Pancreas (tissue), 10 donors: ENCODE measurements around the gene EPHA10. TPM values are rescaled to one million over a fixed set of nuclear protein-coding genes. Genes with fewer than 3 reads are reported as not detected.
A peak's percentile ranks its signal among the peaks of the same experiment; 100 is the strongest.

Experiments used
- ATAC-seq, 4 donors: fragments of 200-7000 bp; cut with Tn5 transposase; one replicate each; pipeline versions ENCODE4 v1.8.0 to v1.9.1; 2020; ENCODE audit warnings: mild to moderate bottlenecking in 4 of 4, moderate library complexity in 4 of 4
- DNase-seq, 6 donors: peaks; one replicate each; pipeline ENCODE4 v3.0.0-alpha.2; 2020
- FAIRE-seq: peaks from 2 replicates; lab custom pipeline; 2012; peaks lifted over from hg19 to GRCh38; lab: Jason Lieb, UNC
- H3K27ac ChIP-seq, 4 donors: fragments of 200-600 bp; sonication (generic); 1 replicate in 3 of 4; 2 replicates in 1 of 4; pipeline versions ENCODE4 v1.5.0 to v1.8.0; 2020
- H3K27me3 ChIP-seq, 4 donors: fragments of 200-600 bp; one replicate each; pipeline ENCODE4 v1.8.0; 2021
- H3K36me3 ChIP-seq, 3 donors: fragments of 200-600 bp; sonication (generic) in 1 of 3; one replicate each; pipeline versions ENCODE4 v1.5.0 to v1.8.0; 2020 to 2021
- H3K4me1 ChIP-seq, 3 donors: fragments of 200-600 bp; one replicate each; pipeline ENCODE4 v1.8.0; 2021
- H3K4me3 ChIP-seq, 4 donors: fragments of 200-600 bp; sonication (generic) in 2 of 4; one replicate each; pipeline versions ENCODE4 v1.5.0 to v1.8.0; 2020 to 2021
- H3K9me3 ChIP-seq, 4 donors: fragments of 200-600 bp; one replicate each; pipeline ENCODE4 v1.8.0; 2021
- WGBS, 2 donors: extraction: QIAGEN DNeasy Blood & Tissue Kit; methylation state at CpG; one replicate each; pipeline ENCODE4 v1.1.7; 2013; 5-methylcytosine and 5-hydroxymethylcytosine counted together
- intact Hi-C, 3 donors: fragments of 100-400 bp; cut with DNase I; formaldehyde crosslinking; loops; one replicate each; pipeline versions ENCODE4 v1.11.1 to v1.14.2; 2022
- polyA plus RNA-seq, 2 donors: library from polyadenylated mRNA; stranded (reverse); fragments of 200-250 nt; gene quantifications; one replicate each; pipeline ENCODE4 v1.2.3, GENCODE V29; 2013
- total RNA-seq, 6 donors: library from RNA; stranded (reverse); fragmentation: NEBNext Ultra II Directional in 4 of 6; extraction: Animal tissue kit (Norgen Biotek cat#: 25700) in 4 of 6; gene quantifications; one replicate each; pipeline versions ENCODE4 v1.2.1 to v1.2.4, GENCODE V29; 2021 to 2023
- TF ChIP-seq, protein P1 (sequence below), 4 donors: fragments of 200-600 bp; sonication (generic) in 3 of 4; IDR thresholded peaks; one replicate each; pipeline versions ENCODE4 v1.5.0 to v1.8.0; 2021; ENCODE audit warnings: antibody characterized with exemption in 4 of 4
- donor health status: healthy with polysubstance abuse.
- donor health status: DM: no; HTN: no; CAD: no; lungs with moderate emphysema.
- donor health status: DM: no; HTN: no; CAD: no.
- donor health status: control.
- donor health status: control.
- donor health status: Bipolar disorder and iron deficiency.
- donor health status: DM: yes; HTN: yes; CAD: no.
- donor health status: DM: no; HTN: no; CAD: no.
- donor health status: DM: no; HTN: no; CAD: no.
- donor health status: DM: yes; HTN: yes; CAD: no.

Gene EPHA10
- total and polyA plus RNA-seq, 8 donors, result 1.7 to 3.8 (median 2.2) TPM

DNA sequence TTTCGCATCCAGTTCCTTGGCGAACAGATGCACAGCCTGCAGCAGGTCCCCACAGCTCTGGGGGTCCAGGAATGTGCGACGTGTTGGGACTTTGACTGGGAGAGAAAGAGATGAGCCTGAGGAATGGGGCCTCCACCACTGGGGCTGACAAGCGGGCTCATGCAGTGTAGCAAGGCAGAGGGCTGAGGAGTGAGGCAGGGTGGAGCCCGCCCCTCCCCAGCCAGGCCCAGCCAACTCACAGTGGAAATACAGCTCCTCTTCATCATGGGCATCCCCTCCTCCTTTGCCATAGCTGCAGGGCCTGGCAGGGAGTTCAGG, 41.9 kb downstream of the EPHA10 start:
- FAIRE-seq (no peak), DNase-seq (no peak), ATAC-seq (no peak)
- no peaks in the 10 kb centered on the region for H3K9me3 ChIP-seq
- WGBS, 2 donors, result 81 to 89% methylated on average over 6 of the region's 6 CpGs
- intact Hi-C loops, result no loop called here
- H3K27me3 ChIP-seq, result no peaks in the 10 kb centered on the region
- no peaks in the 10 kb centered on the region for H3K36me3 ChIP-seq
- TF ChIP-seq, protein P1, sequence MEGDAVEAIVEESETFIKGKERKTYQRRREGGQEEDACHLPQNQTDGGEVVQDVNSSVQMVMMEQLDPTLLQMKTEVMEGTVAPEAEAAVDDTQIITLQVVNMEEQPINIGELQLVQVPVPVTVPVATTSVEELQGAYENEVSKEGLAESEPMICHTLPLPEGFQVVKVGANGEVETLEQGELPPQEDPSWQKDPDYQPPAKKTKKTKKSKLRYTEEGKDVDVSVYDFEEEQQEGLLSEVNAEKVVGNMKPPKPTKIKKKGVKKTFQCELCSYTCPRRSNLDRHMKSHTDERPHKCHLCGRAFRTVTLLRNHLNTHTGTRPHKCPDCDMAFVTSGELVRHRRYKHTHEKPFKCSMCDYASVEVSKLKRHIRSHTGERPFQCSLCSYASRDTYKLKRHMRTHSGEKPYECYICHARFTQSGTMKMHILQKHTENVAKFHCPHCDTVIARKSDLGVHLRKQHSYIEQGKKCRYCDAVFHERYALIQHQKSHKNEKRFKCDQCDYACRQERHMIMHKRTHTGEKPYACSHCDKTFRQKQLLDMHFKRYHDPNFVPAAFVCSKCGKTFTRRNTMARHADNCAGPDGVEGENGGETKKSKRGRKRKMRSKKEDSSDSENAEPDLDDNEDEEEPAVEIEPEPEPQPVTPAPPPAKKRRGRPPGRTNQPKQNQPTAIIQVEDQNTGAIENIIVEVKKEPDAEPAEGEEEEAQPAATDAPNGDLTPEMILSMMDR (IDR thresholded peaks at IDR 0.05), result no peak
- H3K27ac ChIP-seq, result no peak overlapping the region
- no peak overlapping the region for H3K4me3 ChIP-seq
- H3K4me1 ChIP-seq, result no peaks in the 10 kb centered on the region

DNA sequence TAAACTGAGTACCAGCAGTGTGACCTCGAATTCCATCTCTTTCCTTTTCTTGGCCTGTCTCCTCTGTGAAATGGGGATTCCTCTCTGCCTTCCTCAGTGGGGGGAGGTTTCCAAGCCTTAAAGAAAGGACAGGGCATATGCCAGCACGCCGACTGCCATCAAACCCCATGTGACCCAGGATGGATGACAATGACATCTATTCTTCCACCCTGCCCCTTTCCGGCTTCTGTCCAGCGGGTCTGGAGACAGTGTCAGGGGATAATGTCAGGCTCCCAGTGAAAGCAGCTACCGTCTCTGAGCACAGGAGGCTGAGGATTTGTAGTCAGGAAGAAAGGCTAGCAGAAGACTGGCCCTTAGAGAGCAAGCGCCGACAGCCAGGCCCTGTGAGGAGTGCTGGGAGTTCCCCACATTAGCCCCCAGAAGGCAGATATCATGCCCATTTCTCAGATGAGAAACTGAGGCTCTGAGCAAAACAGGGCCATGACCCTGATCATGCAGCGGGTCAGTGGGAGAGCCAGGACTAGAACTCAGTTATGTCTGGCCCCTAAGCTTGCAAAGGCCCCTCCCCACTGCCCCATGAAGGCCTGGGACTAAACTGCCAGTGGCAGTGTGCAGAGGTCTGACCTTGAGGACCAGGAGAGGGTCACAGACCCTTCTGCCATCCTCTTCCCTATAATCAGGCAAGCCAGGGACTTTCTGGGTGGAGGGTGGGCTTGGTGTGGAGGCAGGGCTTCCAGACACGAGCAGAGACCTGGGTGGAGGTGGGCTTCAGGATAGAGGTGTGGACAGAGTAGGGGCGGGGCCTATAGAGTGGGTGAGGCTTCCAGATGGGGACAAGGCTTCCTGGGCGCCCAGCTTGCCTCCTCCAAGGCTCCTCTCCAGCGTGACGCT, 42.5 kb downstream of the EPHA10 start:
- no peak for DNase-seq

DNA sequence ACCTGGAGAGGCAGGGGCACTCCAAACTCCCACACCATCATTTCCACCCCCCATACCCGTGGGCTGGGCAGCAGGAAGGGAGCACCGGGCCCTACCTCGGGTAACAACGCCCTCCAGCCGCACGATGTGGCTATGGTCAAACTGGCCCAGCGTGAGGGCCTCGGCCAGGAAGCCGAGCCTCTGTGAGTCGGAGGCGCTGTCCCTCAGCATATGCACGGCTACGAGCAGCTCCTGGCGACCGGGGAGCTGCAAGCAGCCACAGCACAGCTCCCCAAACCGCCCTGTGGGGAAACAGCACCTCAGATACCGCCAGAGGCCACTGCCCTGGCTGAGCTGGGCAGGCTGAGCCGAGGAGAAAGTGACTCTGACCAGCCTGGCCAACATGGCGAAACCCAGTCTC, 43.4 kb downstream of the EPHA10 start:
- intact Hi-C loops, result no loop called here
- no peaks in the 10 kb centered on the region for H3K4me1 ChIP-seq
- DNase-seq (no peak), ATAC-seq (no peak), FAIRE-seq (no peak)
- TF ChIP-seq, protein P1 (IDR thresholded peaks at IDR 0.05), result no peak
- no peaks in the 10 kb centered on the region for H3K9me3 ChIP-seq
- no peaks in the 10 kb centered on the region for H3K27me3 ChIP-seq
- no peak overlapping the region for H3K27ac ChIP-seq
- H3K36me3 ChIP-seq, result no peaks in the 10 kb centered on the region
- no peak overlapping the region for H3K4me3 ChIP-seq
- WGBS, 2 donors, result 62 to 63% methylated on average over 19 of the region's 19 CpGs

More for the DNA sequence above, 42.5 kb downstream of the EPHA10 start:
- Histone ChIP-seq H3K4me3 (no peak overlapping the region), H3K27ac (no peak overlapping the region), H3K27me3 (no peaks in the 10 kb centered on the region), H3K4me1 (no peaks in the 10 kb centered on the region), H3K36me3 (no peaks in the 10 kb centered on the region), H3K9me3 (no peaks in the 10 kb centered on the region)
- WGBS, 2 donors, result 78% methylated on average over 14 of the region's 14 CpGs
- intact Hi-C loops, result no loop called here
- TF ChIP-seq, protein P1 (IDR thresholded peaks at IDR 0.05), result no peak
- no peak for FAIRE-seq
- ATAC-seq, result no peak

DNA sequence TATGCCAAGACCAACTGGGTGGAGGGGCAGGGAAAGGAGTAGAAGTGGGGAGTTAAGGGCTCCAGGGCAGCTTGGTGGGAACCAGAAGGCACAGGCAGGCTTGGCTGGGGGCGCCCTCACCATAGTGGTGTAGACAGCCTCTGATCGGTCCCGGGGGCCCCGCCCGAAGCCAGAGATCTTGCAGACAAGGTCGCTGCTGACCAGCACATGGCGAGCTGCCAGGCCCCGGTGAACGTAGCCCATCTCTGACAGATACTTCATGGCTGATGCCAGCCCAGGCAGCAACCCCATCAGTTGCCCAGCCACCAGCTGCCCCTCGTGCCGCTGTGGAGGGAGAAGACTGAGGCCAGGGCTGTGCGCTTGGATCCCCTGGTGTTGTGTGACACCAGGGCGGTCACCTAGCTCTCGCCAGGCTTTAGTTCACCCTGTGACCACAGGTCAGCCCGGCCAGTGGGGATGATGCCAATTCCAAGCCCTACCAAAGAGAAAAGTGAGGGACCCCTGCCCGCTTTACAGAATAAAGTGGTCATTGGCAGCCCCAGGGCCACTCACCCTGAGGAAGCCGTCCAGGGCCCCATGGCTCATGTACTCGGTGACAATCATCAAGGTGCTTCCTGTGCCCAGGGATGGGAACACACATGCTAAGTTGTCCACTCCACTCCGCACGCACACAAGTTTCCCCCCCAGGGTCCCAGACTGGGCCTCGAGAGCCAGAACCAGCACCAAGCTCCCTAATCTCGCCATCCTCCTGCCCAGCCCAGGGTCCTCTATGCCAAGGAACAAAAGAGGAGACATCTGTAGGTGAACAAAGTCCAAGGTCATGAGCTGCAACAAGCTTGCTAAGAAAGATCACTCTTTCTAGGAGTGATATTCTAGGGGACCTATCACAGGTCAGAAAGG, 44.4 kb downstream of the EPHA10 start:
- WGBS, 2 donors, result 79% methylated on average over 20 to 22 of the region's 22 CpGs

More for the DNA sequence above, 44.4 kb downstream of the EPHA10 start:
- Histone ChIP-seq H3K9me3 (no peaks in the 10 kb centered on the region), H3K27ac (no peak overlapping the region), H3K27me3 (no peaks in the 10 kb centered on the region), H3K4me1 (no peaks in the 10 kb centered on the region), H3K36me3 (no peaks in the 10 kb centered on the region), H3K4me3 (no peak overlapping the region)
- intact Hi-C loops, result no loop called here
- TF ChIP-seq, protein P1 (IDR thresholded peaks at IDR 0.05), result no peak
- FAIRE-seq, result no peak
- ATAC-seq, result no peak
- peak in 1 of 6 donors; percentile 84 for DNase-seq
